NCI-H345 treated with DMSO at 0.1 percent for 48 hours (cell line): ENCODE data around the gene SEZ6.

Experiments
- DNase-seq: peaks from one replicate; lab custom pipeline; 2025; ENCODE audit not compliant: unreplicated experiment; lab: John Stamatoyannopoulos, UW

SEZ6 gene

GRCh38 chr17:29005936-29006511, at the start of gene SEZ6:
Gene SEZ6, minus strand, starts transcription at chr17:29006033. Its CDS starts 164 bp downstream, at chr17:29005869.
- peak; percentile 38 for DNase-seq

GRCh38 chr17:29054835-29055234, 49.0 kb upstream of the SEZ6 start:
- no peak for DNase-seq

GRCh38 chr17:29051731-29052130, 45.9 kb upstream of the SEZ6 start:
- DNase-seq = no peak

GRCh38 chr17:29051194-29051593, 45.4 kb upstream of the SEZ6 start:
- DNase-seq = no peak

GRCh38 chr17:29050176-29050575, 44.3 kb upstream of the SEZ6 start:
- no peak for DNase-seq

GRCh38 chr17:29049541-29050145, 43.8 kb upstream of the SEZ6 start:
- no peak for DNase-seq

- no peak for DNase-seq
These were observed 42.9 kb upstream of the SEZ6 start for GRCh38 chr17:29048440-29049368.

GRCh38 chr17:29046473-29046839, 40.6 kb upstream of the SEZ6 start:
- DNase-seq = no peak

- no peak for DNase-seq
These were observed 40.1 kb upstream of the SEZ6 start for GRCh38 chr17:29045734-29046472.

GRCh38 chr17:29045026-29045425, 39.2 kb upstream of the SEZ6 start:
- no peak for DNase-seq

GRCh38 chr17:29043539-29044145, 37.8 kb upstream of the SEZ6 start:
- DNase-seq = no peak

- peak; percentile 97 for DNase-seq
These were observed 37.1 kb upstream of the SEZ6 start, which contains the start of gene PIPOX for GRCh38 chr17:29042679-29043538. Gene PIPOX, plus strand, starts transcription at chr17:29043141. Its CDS starts 85 bp downstream, at chr17:29043226.

- DNase-seq = no peak
These were observed 36.3 kb upstream of the SEZ6 start for GRCh38 chr17:29042026-29042678.

- no peak for DNase-seq
These were observed 35.7 kb upstream of the SEZ6 start for GRCh38 chr17:29041571-29041970.

GRCh38 chr17:29041091-29041490, 35.3 kb upstream of the SEZ6 start:
- DNase-seq = no peak

GRCh38 chr17:29039764-29040598, 34.1 kb upstream of the SEZ6 start:
- DNase-seq = no peak

- DNase-seq = no peak
These were observed 32.4 kb upstream of the SEZ6 start for GRCh38 chr17:29038085-29038795.

- DNase-seq = no peak
These were observed 31.9 kb upstream of the SEZ6 start for GRCh38 chr17:29037739-29038084.
